Adrenal gland (tissue), 5 donors: ENCODE results near the gene SLC35E2B.
A peak's percentile ranks its signal among the peaks of the same experiment; 100 is the strongest.

Experiments
- POLR2A ChIP-seq, 2 donors: fragments of 450-650 bp; IDR thresholded peaks; one replicate each; pipeline ENCODE4 v1.6.1; 2017; ENCODE audit warnings: antibody characterized with exemption in 2 of 2, mild to moderate bottlenecking in 2 of 2, moderate library complexity in 1 of 2
- TF ChIP-seq, protein P1 (sequence below), 6 experiments: fragments of 450-650 bp in 4 of 6; fragments of 200-600 bp in 2 of 6; sonication (generic) in 1 of 6; IDR thresholded peaks; 1 replicate in 5 of 6; 2 replicates in 1 of 6; pipeline versions ENCODE4 v1.5.1 to v1.8.0; 2016 to 2021; ENCODE audit warnings: antibody characterized with exemption in 6 of 6, mild to moderate bottlenecking in 2 of 6, moderate library complexity in 1 of 6
- donor health status: DM: no; HTN: no; CAD: no.

DNA sequence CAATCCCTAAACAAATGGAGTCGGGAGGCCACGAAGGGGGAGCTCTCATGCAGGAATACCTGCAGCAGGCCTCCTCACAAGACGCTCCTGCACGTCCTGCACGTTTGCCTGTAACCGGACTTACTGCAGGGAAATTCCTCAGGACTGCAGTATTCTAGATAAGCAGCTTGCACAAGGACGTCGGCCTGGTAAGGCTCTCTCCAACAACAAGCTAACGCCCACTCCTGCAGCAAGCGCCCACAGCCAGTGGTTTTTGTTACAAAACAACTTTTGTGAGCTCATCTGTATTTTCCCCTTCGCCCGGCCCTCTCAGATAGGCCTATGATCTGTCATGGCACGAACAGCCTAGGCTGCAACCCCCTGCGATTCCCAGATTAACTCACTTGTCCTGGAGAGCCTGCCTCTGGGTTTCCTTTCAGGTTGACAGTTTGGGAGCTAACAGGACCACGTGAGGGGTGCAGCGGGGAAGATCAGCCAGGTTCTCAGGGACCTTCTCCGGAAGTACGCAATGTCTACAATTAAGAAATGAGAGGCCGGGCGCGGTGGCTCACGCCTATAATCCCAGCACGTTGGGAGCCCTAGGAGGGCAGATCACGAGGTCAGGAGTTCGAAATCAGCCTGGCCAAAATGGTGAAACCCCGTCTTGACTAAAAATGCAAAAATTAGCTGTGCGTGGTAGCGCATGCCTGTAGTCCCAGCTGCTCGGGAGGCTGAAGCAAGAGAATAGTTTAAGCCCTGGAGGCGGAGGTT is 78.2 kb downstream of the SLC35E2B start:
- TF ChIP-seq, protein P1, sequence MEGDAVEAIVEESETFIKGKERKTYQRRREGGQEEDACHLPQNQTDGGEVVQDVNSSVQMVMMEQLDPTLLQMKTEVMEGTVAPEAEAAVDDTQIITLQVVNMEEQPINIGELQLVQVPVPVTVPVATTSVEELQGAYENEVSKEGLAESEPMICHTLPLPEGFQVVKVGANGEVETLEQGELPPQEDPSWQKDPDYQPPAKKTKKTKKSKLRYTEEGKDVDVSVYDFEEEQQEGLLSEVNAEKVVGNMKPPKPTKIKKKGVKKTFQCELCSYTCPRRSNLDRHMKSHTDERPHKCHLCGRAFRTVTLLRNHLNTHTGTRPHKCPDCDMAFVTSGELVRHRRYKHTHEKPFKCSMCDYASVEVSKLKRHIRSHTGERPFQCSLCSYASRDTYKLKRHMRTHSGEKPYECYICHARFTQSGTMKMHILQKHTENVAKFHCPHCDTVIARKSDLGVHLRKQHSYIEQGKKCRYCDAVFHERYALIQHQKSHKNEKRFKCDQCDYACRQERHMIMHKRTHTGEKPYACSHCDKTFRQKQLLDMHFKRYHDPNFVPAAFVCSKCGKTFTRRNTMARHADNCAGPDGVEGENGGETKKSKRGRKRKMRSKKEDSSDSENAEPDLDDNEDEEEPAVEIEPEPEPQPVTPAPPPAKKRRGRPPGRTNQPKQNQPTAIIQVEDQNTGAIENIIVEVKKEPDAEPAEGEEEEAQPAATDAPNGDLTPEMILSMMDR (IDR thresholded peaks at IDR 0.05): no peak
- TF ChIP-seq POLR2A (IDR thresholded peaks at IDR 0.05): peak in 1 of 2 donors; percentile 58
